Measurements from ENCODE around the gene WFDC9.
A peak's percentile ranks its signal among the peaks of the same experiment; 100 is the strongest.
"Not testable (repeated sequence)": the region's sequence is repeated elsewhere in the genome, so short reads cannot be mapped to it uniquely, and the experiment has no call there.

The WFDC9 gene

GRCh38 chr20:45621593-45621992 is 9.5 kb downstream of the WFDC9 start:
- no peak for DNase-seq (ENCODE audit: low spot score in 2 of 2)
- H3K4me3 Mint-ChIP-seq: no peak overlapping the region
- ATAC-seq: no peak
- H3K4me1 Mint-ChIP-seq: no peaks in the 10 kb centered on the region
- H3K36me3 Mint-ChIP-seq: peaks cover 5% of the 10 kb centered on the region
- no peak overlapping the region for H3K27ac Mint-ChIP-seq
- H3K9me3 Mint-ChIP-seq: no peaks in the 10 kb centered on the region

GRCh38 chr20:45617591-45617990 is 13.5 kb downstream of the WFDC9 start:
- H3K36me3 Mint-ChIP-seq: peaks cover 5% of the 10 kb centered on the region
- no peak overlapping the region for H3K27ac Mint-ChIP-seq
- ATAC-seq: no peak
- no peaks in the 10 kb centered on the region for H3K9me3 Mint-ChIP-seq
- DNase-seq (ENCODE audit: low spot score in 2 of 2): no peak
- no peaks in the 10 kb centered on the region for H3K4me1 Mint-ChIP-seq
- H3K4me3 Mint-ChIP-seq: no peak overlapping the region

GRCh38 chr20:45612314-45612713 is 18.8 kb downstream of the WFDC9 start:
- Mint-ChIP-seq H3K36me3 (no peaks in the 10 kb centered on the region), H3K4me1 (no peaks in the 10 kb centered on the region), H3K27ac (no peak overlapping the region), H3K4me3 (no peak overlapping the region), H3K9me3 (peaks cover 3% of the 10 kb centered on the region)
- DNase-seq (ENCODE audit: low spot score in 2 of 2) (no peak), ATAC-seq (no peak)

GRCh38 chr20:45611054-45611453 is 20.0 kb downstream of the WFDC9 start:
- H3K36me3 Mint-ChIP-seq: no peaks in the 10 kb centered on the region
- no peak overlapping the region for H3K4me3 Mint-ChIP-seq
- no peaks in the 10 kb centered on the region for H3K4me1 Mint-ChIP-seq
- peaks cover 7% of the 10 kb centered on the region for H3K9me3 Mint-ChIP-seq
- DNase-seq (ENCODE audit: low spot score in 2 of 2) (no peak), ATAC-seq (peak; percentile 84)
- H3K27ac Mint-ChIP-seq: no peak overlapping the region

- DNase-seq (ENCODE audit: low spot score in 2 of 2) (no peak), ATAC-seq (no peak)
- Mint-ChIP-seq H3K4me1 (no peaks in the 10 kb centered on the region), H3K4me3 (no peak overlapping the region), H3K9me3 (peaks cover 10% of the 10 kb centered on the region), H3K36me3 (no peaks in the 10 kb centered on the region), H3K27ac (no peak overlapping the region)
Measured at GRCh38 chr20:45607810-45608209, 23.3 kb downstream of the WFDC9 start.

GRCh38 chr20:45595235-45595634 is 35.8 kb downstream of the WFDC9 start:
- no peak overlapping the region for H3K4me3 Mint-ChIP-seq

GRCh38 chr20:45593498-45593897 is 37.6 kb downstream of the WFDC9 start:
- no peaks in the 10 kb centered on the region for H3K4me1 Mint-ChIP-seq
- H3K4me3 Mint-ChIP-seq: no peak overlapping the region
- ATAC-seq (no peak), DNase-seq (ENCODE audit: low spot score in 2 of 2) (no peak)
- H3K27ac Mint-ChIP-seq: no peak overlapping the region
- H3K9me3 Mint-ChIP-seq: no peaks in the 10 kb centered on the region
- no peaks in the 10 kb centered on the region for H3K36me3 Mint-ChIP-seq

More at GRCh38 chr20:45595235-45595634, 35.8 kb downstream of the WFDC9 start:
- Mint-ChIP-seq H3K9me3 (no peaks in the 10 kb centered on the region), H3K4me1 (no peaks in the 10 kb centered on the region), H3K27ac (no peak overlapping the region), H3K36me3 (no peaks in the 10 kb centered on the region)
- DNase-seq (ENCODE audit: low spot score in 2 of 2) (no peak), ATAC-seq (no peak)

- DNase-seq (ENCODE audit: low spot score in 2 of 2): no peak
- Mint-ChIP-seq H3K9me3 (no peaks in the 10 kb centered on the region), H3K27ac (no peak overlapping the region), H3K4me1 (no peaks in the 10 kb centered on the region), H3K36me3 (no peaks in the 10 kb centered on the region), H3K4me3 (no peak overlapping the region)
- peak; percentile 67 for ATAC-seq
Measured at GRCh38 chr20:45592574-45593189, 38.4 kb downstream of the WFDC9 start.

- H3K4me1 Mint-ChIP-seq: no peaks in the 10 kb centered on the region
- H3K36me3 Mint-ChIP-seq: no peaks in the 10 kb centered on the region
- no peak overlapping the region for H3K4me3 Mint-ChIP-seq
- ATAC-seq: no peak
- no peak overlapping the region for H3K27ac Mint-ChIP-seq
- DNase-seq (ENCODE audit: low spot score in 2 of 2): no peak
- no peaks in the 10 kb centered on the region for H3K9me3 Mint-ChIP-seq
Measured at GRCh38 chr20:45589725-45590124, 41.4 kb downstream of the WFDC9 start.

- H3K36me3 Mint-ChIP-seq: no peaks in the 10 kb centered on the region
- no peak overlapping the region for H3K4me3 Mint-ChIP-seq
- ATAC-seq: no peak
- no peaks in the 10 kb centered on the region for H3K4me1 Mint-ChIP-seq
- no peak for DNase-seq (ENCODE audit: low spot score in 2 of 2)
- no peaks in the 10 kb centered on the region for H3K9me3 Mint-ChIP-seq
- no peak overlapping the region for H3K27ac Mint-ChIP-seq
Measured at GRCh38 chr20:45588800-45589199, 42.3 kb downstream of the WFDC9 start.

GRCh38 chr20:45585986-45586385 is 45.1 kb downstream of the WFDC9 start:
- not testable (repeated sequence) for H3K9me3 Mint-ChIP-seq; H3K4me3 Mint-ChIP-seq; H3K4me1 Mint-ChIP-seq; H3K36me3 Mint-ChIP-seq; H3K27ac Mint-ChIP-seq; ATAC-seq; DNase-seq (ENCODE audit: low spot score in 2 of 2)

- H3K36me3 Mint-ChIP-seq; H3K9me3 Mint-ChIP-seq; H3K4me3 Mint-ChIP-seq; ATAC-seq; H3K4me1 Mint-ChIP-seq; H3K27ac Mint-ChIP-seq; DNase-seq (ENCODE audit: low spot score in 2 of 2): not testable (repeated sequence)
Measured at GRCh38 chr20:45584294-45584693, 46.8 kb downstream of the WFDC9 start.

- DNase-seq (ENCODE audit: low spot score in 2 of 2) (no peak), ATAC-seq (no peak)
- no peaks in the 10 kb centered on the region for H3K36me3 Mint-ChIP-seq
- H3K4me1 Mint-ChIP-seq: no peaks in the 10 kb centered on the region
- no peak overlapping the region for H3K27ac Mint-ChIP-seq
- H3K9me3 Mint-ChIP-seq: no peaks in the 10 kb centered on the region
- no peak overlapping the region for H3K4me3 Mint-ChIP-seq
Measured at GRCh38 chr20:45583502-45583901, 47.6 kb downstream of the WFDC9 start.

- Mint-ChIP-seq H3K36me3 (no peaks in the 10 kb centered on the region), H3K27ac (no peak overlapping the region), H3K4me3 (no peak overlapping the region), H3K9me3 (no peaks in the 10 kb centered on the region), H3K4me1 (no peaks in the 10 kb centered on the region)
- no peak for DNase-seq (ENCODE audit: low spot score in 2 of 2)
- no peak for ATAC-seq
Measured at GRCh38 chr20:45581702-45582101, 49.4 kb downstream of the WFDC9 start.

GRCh38 chr20:45579184-45579583 is 51.9 kb downstream of the WFDC9 start, which contains the start of gene WFDC8:
Gene WFDC8, minus strand, starts transcription at chr20:45579284. Its CDS starts 37 bp downstream, at chr20:45579247.
- no peak for DNase-seq (ENCODE audit: low spot score in 2 of 2)
- Mint-ChIP-seq H3K4me1 (no peaks in the 10 kb centered on the region), H3K4me3 (no peak within 1 kb of the TSS), H3K36me3 (no peaks in the 10 kb centered on the region), H3K27ac (no peak within 1 kb of the TSS), H3K9me3 (no peaks in the 10 kb centered on the region)
- ATAC-seq: peak; percentile 37

GRCh38 chr20:45578231-45578630 is 52.9 kb downstream of the WFDC9 start:
- no peak for ATAC-seq
- Mint-ChIP-seq H3K4me1 (no peaks in the 10 kb centered on the region), H3K36me3 (no peaks in the 10 kb centered on the region), H3K4me3 (no peak overlapping the region), H3K9me3 (no peaks in the 10 kb centered on the region), H3K27ac (no peak overlapping the region)
- DNase-seq (ENCODE audit: low spot score in 2 of 2): no peak

- DNase-seq (ENCODE audit: low spot score in 2 of 2) (no peak), ATAC-seq (no peak)
- Mint-ChIP-seq H3K4me1 (no peaks in the 10 kb centered on the region), H3K36me3 (no peaks in the 10 kb centered on the region), H3K27ac (no peak overlapping the region), H3K9me3 (no peaks in the 10 kb centered on the region), H3K4me3 (no peak overlapping the region)
Measured at GRCh38 chr20:45576995-45577394, 54.1 kb downstream of the WFDC9 start.

Measured in stimulated activated effector memory CD8-positive, alpha-beta T cell treated with anti-CD3 and anti-CD28 coated beads, Interleukin-12 subunit alpha, Interleukin-12 subunit beta, amount 100 ng/mL, for 72 hours (primary cell).